IgD-negative memory B cell (primary cell): ENCODE data around the gene ZNF771. TPM values are rescaled to one million over a fixed set of nuclear protein-coding genes. Genes with fewer than 3 reads are reported as not detected.
"Not testable (repeated sequence)": the region's sequence is repeated elsewhere in the genome, so short reads cannot be mapped to it uniquely, and the experiment has no call there.

ENCODE experiments used
- H3K27ac Mint-ChIP-seq, 3 donors: one replicate each; pipeline ENCODE4 v1.8.0; 2020 to 2022; ENCODE audit warnings: mild to moderate bottlenecking in 3 of 3, mixed read lengths in 3 of 3, moderate library complexity in 1 of 3
- H3K27me3 Mint-ChIP-seq: one replicate; pipeline ENCODE4 v1.8.0; 2021; ENCODE audit warnings: mixed read lengths
- H3K36me3 Mint-ChIP-seq: one replicate; pipeline ENCODE4 v1.8.0; 2020; ENCODE audit warnings: mild to moderate bottlenecking, mixed read lengths
- H3K4me1 Mint-ChIP-seq, 3 donors: one replicate each; pipeline ENCODE4 v1.8.0; 2020 to 2022; ENCODE audit warnings: mixed read lengths in 3 of 3, mild to moderate bottlenecking in 1 of 3
- H3K4me3 Mint-ChIP-seq, 4 donors: one replicate each; pipeline ENCODE4 v1.8.0; 2020 to 2022; ENCODE audit warnings: mild to moderate bottlenecking in 4 of 4, mixed read lengths in 4 of 4, moderate library complexity in 3 of 4
- H3K9me3 Mint-ChIP-seq, 3 donors: one replicate each; pipeline ENCODE4 v1.8.0; 2020 to 2021; ENCODE audit warnings: mixed read lengths in 3 of 3, mild to moderate bottlenecking in 1 of 3
- polyA plus RNA-seq: library from polyadenylated mRNA; unstranded; fragments of 300-500 nt; fragmentation: Illumina TruSeq; gene quantifications from one replicate; pipeline ENCODE4 v1.2.3, GENCODE V29; 2021

ZNF771 gene
- polyA plus RNA-seq, 1 donor from 2014 or later = 4.8 TPM

- Mint-ChIP-seq H3K9me3 (no peaks in the 10 kb centered on the region), H3K27me3 (no peaks in the 10 kb centered on the region), H3K27ac (no peak overlapping the region), H3K4me3 (no peak overlapping the region), H3K4me1 (peaks cover 18 to 29% (median 29%) of the 10 kb centered on the region in 3 donors), H3K36me3 (peaks cover 4% of the 10 kb centered on the region)
Measured at GRCh38 chr16:30449116-30449435, 41.7 kb downstream of the ZNF771 start.

GRCh38 chr16:30452709-30453580 lies 45.5 kb downstream of the ZNF771 start:
- not testable (repeated sequence) for H3K27me3 Mint-ChIP-seq, H3K36me3 Mint-ChIP-seq, H3K4me3 Mint-ChIP-seq, H3K9me3 Mint-ChIP-seq
- Mint-ChIP-seq H3K27ac (peak overlapping the region in 2 of 3 donors; percentile 43 to 49), H3K4me1 (peaks cover 23 to 36% (median 27%) of the 10 kb centered on the region in 3 donors)

- peak overlapping the region in 2 of 4 donors; percentile 40 to 63 for H3K4me3 Mint-ChIP-seq
- no peaks in the 10 kb centered on the region for H3K9me3 Mint-ChIP-seq
- H3K27ac Mint-ChIP-seq = peak overlapping the region in 2 of 3 donors; percentile 76 to 84
- H3K4me1 Mint-ChIP-seq = peaks cover 35 to 39% (median 37%) of the 10 kb centered on the region in 3 donors
- no peaks in the 10 kb centered on the region for H3K27me3 Mint-ChIP-seq
- H3K36me3 Mint-ChIP-seq = no peaks in the 10 kb centered on the region
Measured at GRCh38 chr16:30456302-30456701, 48.9 kb downstream of the ZNF771 start.

GRCh38 chr16:30457256-30457655 lies 49.9 kb downstream of the ZNF771 start:
- Mint-ChIP-seq H3K4me3 (peak overlapping the region in 1 of 4 donors; percentile 52), H3K27me3 (no peaks in the 10 kb centered on the region), H3K4me1 (peaks cover 36 to 39% (median 37%) of the 10 kb centered on the region in 3 donors), H3K36me3 (no peaks in the 10 kb centered on the region), H3K9me3 (no peaks in the 10 kb centered on the region), H3K27ac (peak overlapping the region; percentile 55 to 84 (median 76))

- Mint-ChIP-seq H3K27me3 (no peaks in the 10 kb centered on the region), H3K27ac (peak overlapping the region; percentile 84 to 93 (median 92)), H3K4me1 (peaks cover 31 to 34% (median 33%) of the 10 kb centered on the region in 3 donors), H3K36me3 (no peaks in the 10 kb centered on the region), H3K4me3 (peak overlapping the region in 3 of 4 donors; percentile 52 to 91 (median 70)), H3K9me3 (no peaks in the 10 kb centered on the region)
Measured at GRCh38 chr16:30457743-30458560, 50.5 kb downstream of the ZNF771 start.

- H3K4me1 Mint-ChIP-seq = peaks cover 31 to 34% (median 33%) of the 10 kb centered on the region in 3 donors
- peak overlapping the region; percentile 50 to 91 (median 78) for H3K4me3 Mint-ChIP-seq
- no peaks in the 10 kb centered on the region for H3K27me3 Mint-ChIP-seq
- H3K36me3 Mint-ChIP-seq = peaks cover 2% of the 10 kb centered on the region
- H3K9me3 Mint-ChIP-seq = no peaks in the 10 kb centered on the region
- peak overlapping the region; percentile 59 to 93 (median 92) for H3K27ac Mint-ChIP-seq
Measured at GRCh38 chr16:30458561-30459394, 51.4 kb downstream of the ZNF771 start.

GRCh38 chr16:30459456-30459855 lies 52.0 kb downstream of the ZNF771 start:
- Mint-ChIP-seq H3K36me3 (peaks cover 2% of the 10 kb centered on the region), H3K27me3 (no peaks in the 10 kb centered on the region), H3K27ac (peak overlapping the region; percentile 59 to 93 (median 92)), H3K4me3 (peak overlapping the region in 3 of 4 donors; percentile 70 to 91 (median 76)), H3K9me3 (no peaks in the 10 kb centered on the region), H3K4me1 (peaks cover 24 to 34% (median 32%) of the 10 kb centered on the region in 3 donors)

GRCh38 chr16:30461426-30461825 lies 54.0 kb downstream of the ZNF771 start:
- not testable (repeated sequence) for H3K9me3 Mint-ChIP-seq, H3K4me3 Mint-ChIP-seq, H3K27ac Mint-ChIP-seq, H3K36me3 Mint-ChIP-seq, H3K27me3 Mint-ChIP-seq
- H3K4me1 Mint-ChIP-seq = peaks cover 18 to 32% (median 27%) of the 10 kb centered on the region in 3 donors

GRCh38 chr16:30464078-30464477 lies 56.7 kb downstream of the ZNF771 start:
- H3K27me3 Mint-ChIP-seq = no peaks in the 10 kb centered on the region
- peaks cover 7 to 11% (median 10%) of the 10 kb centered on the region in 3 donors for H3K4me1 Mint-ChIP-seq
- H3K9me3 Mint-ChIP-seq = no peaks in the 10 kb centered on the region
- H3K4me3 Mint-ChIP-seq = no peak overlapping the region
- peaks cover 2% of the 10 kb centered on the region for H3K36me3 Mint-ChIP-seq
- H3K27ac Mint-ChIP-seq = peak overlapping the region in 2 of 3 donors; percentile 35 to 74

Other genes starting within 250 kb of the ZNF771 start
- 1,353 TPM for gene CORO1A, start 224.0 kb upstream of the ZNF771 start, polyA plus RNA-seq
- 264 TPM for gene BOLA2B, start 213.9 kb upstream of the ZNF771 start, polyA plus RNA-seq
- 83.5 TPM for gene SLX1A, start 213.7 kb upstream of the ZNF771 start, polyA plus RNA-seq
- 1.9 TPM for gene SULT1A3, start 208.4 kb upstream of the ZNF771 start, polyA plus RNA-seq
- 1.3 TPM for gene NPIPB13, start 159.1 kb upstream of the ZNF771 start, polyA plus RNA-seq
- 42.7 TPM for gene CD2BP2, start 52.3 kb upstream of the ZNF771 start, polyA plus RNA-seq
- gene TBC1D10B, start 37.1 kb upstream of the ZNF771 start, polyA plus RNA-seq = 11.3 TPM
- gene MYL11, start 32.8 kb upstream of the ZNF771 start, polyA plus RNA-seq = 1.7 TPM
- gene SEPTIN1, start 25.0 kb upstream of the ZNF771 start, polyA plus RNA-seq = 161 TPM
- 9.7 TPM for gene ZNF48, start 12.2 kb upstream of the ZNF771 start, polyA plus RNA-seq
- 137 TPM for gene DCTPP1, start 22.4 kb downstream of the ZNF771 start, polyA plus RNA-seq
- 64.0 TPM for gene SEPHS2, start 38.3 kb downstream of the ZNF771 start, polyA plus RNA-seq
- 51.9 TPM for gene ITGAL, start 65.1 kb downstream of the ZNF771 start, polyA plus RNA-seq
- gene ZNF768, start 119.0 kb downstream of the ZNF771 start, polyA plus RNA-seq = 12.7 TPM
- 14.8 TPM for gene ZNF747, start 127.3 kb downstream of the ZNF771 start, polyA plus RNA-seq
- gene ZNF764, start 150.8 kb downstream of the ZNF771 start, polyA plus RNA-seq = 6.2 TPM
- 40.7 TPM for gene ZNF688, start 164.1 kb downstream of the ZNF771 start, polyA plus RNA-seq
- 2.9 TPM for gene ZNF785, start 178.1 kb downstream of the ZNF771 start, polyA plus RNA-seq
- 12.8 TPM for gene ZNF689, start 202.8 kb downstream of the ZNF771 start, polyA plus RNA-seq
- 27.6 TPM for gene PRR14, start 243.4 kb downstream of the ZNF771 start, polyA plus RNA-seq